ENCODE results near the gene SLC25A39.
"Not testable (repeated sequence)": the region's sequence is repeated elsewhere in the genome, so short reads cannot be mapped to it uniquely, and the experiment has no call there.

Gene SLC25A39

GRCh38 chr17:44354582-44355561 is 30.2 kb upstream of the SLC25A39 start:
- DNase-seq (ENCODE audit: insufficient read length, low spot score) (no peak), FAIRE-seq (no peak)

- DNase-seq (ENCODE audit: insufficient read length, low spot score) (no peak), FAIRE-seq (no peak)
Measured at GRCh38 chr17:44353672-44354331, 29.2 kb upstream of the SLC25A39 start.

- DNase-seq (ENCODE audit: insufficient read length, low spot score) (no peak), FAIRE-seq (peak; percentile 28)
Measured at GRCh38 chr17:44352828-44353671, 28.4 kb upstream of the SLC25A39 start.

GRCh38 chr17:44351961-44352827 is 27.6 kb upstream of the SLC25A39 start:
- DNase-seq (ENCODE audit: insufficient read length, low spot score) (no peak), FAIRE-seq (peak; percentile 83)

GRCh38 chr17:44351464-44351863 is 26.8 kb upstream of the SLC25A39 start:
- DNase-seq (ENCODE audit: insufficient read length, low spot score) = no peak
- peak; percentile 58 for FAIRE-seq

GRCh38 chr17:44350733-44351226 is 26.2 kb upstream of the SLC25A39 start:
- DNase-seq (ENCODE audit: insufficient read length, low spot score) = peak; percentile 84
- peak; percentile 93 for FAIRE-seq

- no peak for FAIRE-seq
Measured at GRCh38 chr17:44349553-44350070, 25.0 kb upstream of the SLC25A39 start.

GRCh38 chr17:44348988-44349364 is 24.4 kb upstream of the SLC25A39 start:
- DNase-seq (ENCODE audit: insufficient read length, low spot score) = no peak
- no peak for FAIRE-seq

More at GRCh38 chr17:44349553-44350070, 25.0 kb upstream of the SLC25A39 start:
- no peak for DNase-seq (ENCODE audit: insufficient read length, low spot score)

GRCh38 chr17:44348234-44348987 is 23.8 kb upstream of the SLC25A39 start:
- FAIRE-seq (no peak), DNase-seq (ENCODE audit: insufficient read length, low spot score) (no peak)

GRCh38 chr17:44347206-44348055 is 22.8 kb upstream of the SLC25A39 start:
- not testable (repeated sequence) for DNase-seq (ENCODE audit: insufficient read length, low spot score); FAIRE-seq

- FAIRE-seq (no peak), DNase-seq (ENCODE audit: insufficient read length, low spot score) (no peak)
Measured at GRCh38 chr17:44346064-44346844, 21.6 kb upstream of the SLC25A39 start.

- peak; percentile 80 for DNase-seq (ENCODE audit: insufficient read length, low spot score)
- peak; percentile 73 for FAIRE-seq
Measured at GRCh38 chr17:44345454-44346026, 20.9 kb upstream of the SLC25A39 start.

- FAIRE-seq (peak; percentile 99), DNase-seq (ENCODE audit: insufficient read length, low spot score) (peak; percentile 100)
Measured at GRCh38 chr17:44344939-44345453, 20.4 kb upstream of the SLC25A39 start, which contains the start of gene GRN. Gene GRN, plus strand, starts transcription at chr17:44345302. Its CDS starts 3,863 bp downstream, at chr17:44349165.

- DNase-seq (ENCODE audit: insufficient read length, low spot score) = no peak
- FAIRE-seq = no peak
Measured at GRCh38 chr17:44343510-44344209, 19.0 kb upstream of the SLC25A39 start.

GRCh38 chr17:44340553-44340952 is 15.9 kb upstream of the SLC25A39 start:
- FAIRE-seq; DNase-seq (ENCODE audit: insufficient read length, low spot score): not testable (repeated sequence)

GRCh38 chr17:44338702-44339101 is 14.1 kb upstream of the SLC25A39 start:
- no peak for FAIRE-seq
- DNase-seq (ENCODE audit: insufficient read length, low spot score) = no peak

Measured in HTR-8/SVneo (cell line).